GM19099 (cell line): ENCODE measurements around the gene CNTN5.

Experiments used
- POLR2A ChIP-seq: IDR thresholded peaks from 3 replicates; pipeline ENCODE4 v1.6.1; 2011; ENCODE audit warnings: low read depth; ENCODE audit not compliant: insufficient read length; ENCODE audit errors: extremely low read depth

CNTN5 gene

DNA sequence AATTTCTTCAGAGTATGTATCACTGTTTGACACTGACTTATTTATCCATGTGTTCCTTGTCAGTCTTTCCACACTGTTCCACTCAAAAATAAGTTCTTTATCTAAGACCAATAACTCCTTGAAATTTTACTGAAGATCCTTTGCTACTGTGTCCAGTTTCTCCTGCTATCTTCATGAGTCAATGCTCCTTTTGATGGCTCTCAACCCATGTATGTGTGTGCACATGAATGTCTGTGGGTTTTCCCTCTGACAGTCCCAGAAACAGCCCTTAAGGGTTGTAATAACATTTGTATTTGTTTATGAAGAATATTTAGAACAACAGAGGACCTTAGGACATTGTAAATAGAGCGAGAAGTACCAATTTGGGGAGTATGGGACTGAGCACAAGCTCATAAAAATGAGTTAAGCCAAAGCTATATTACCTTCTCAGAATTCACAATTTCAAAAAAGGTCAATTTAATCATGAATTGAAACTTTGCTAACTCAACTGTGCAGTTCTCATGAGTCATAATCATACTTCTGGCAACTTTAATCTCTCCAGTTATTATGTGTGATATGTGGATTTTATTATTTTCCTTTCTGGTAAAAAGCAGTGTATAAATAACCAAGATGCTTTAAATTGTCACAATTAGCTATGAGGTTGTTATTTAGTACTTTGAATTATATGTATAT lies 533.6 kb downstream of the CNTN5 start:
- no peak for TF ChIP-seq POLR2A

DNA sequence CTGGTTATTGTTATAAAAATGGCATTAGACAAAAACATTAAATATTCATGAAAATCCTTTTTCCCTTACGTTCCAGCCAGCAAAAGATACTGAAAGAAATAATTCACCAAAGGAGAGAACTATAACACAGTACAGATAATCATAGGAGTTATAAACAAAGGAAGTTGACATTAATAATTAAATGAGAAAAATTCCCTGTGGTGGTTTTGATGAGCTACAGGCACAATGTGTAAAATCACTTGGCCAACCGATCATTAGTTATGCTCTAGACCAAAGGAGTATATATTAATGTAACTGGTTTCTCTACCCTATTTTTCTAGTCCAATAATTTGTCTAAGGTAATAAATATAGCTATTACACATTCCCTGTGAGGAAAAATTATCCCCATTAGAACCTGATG lies 534.7 kb downstream of the CNTN5 start:
- no peak for TF ChIP-seq POLR2A

DNA sequence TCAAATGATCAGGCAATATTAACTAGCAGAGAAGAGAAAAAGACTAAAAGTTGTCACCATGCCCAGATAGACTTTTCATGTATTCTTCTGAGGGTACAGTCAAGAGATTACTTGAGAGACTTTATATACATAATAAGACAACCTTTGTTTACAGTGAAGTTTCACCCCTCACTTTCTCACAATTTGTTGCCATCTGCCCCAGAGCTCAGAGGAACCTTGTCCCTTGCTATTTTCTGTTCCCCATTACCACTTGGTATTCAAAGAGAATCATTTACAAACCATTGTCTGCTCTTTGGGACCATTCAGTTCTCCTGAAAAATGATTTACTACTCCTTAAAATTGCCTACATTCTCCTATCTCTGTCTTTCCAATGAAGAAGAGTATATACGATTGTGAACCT lies 544.6 kb downstream of the CNTN5 start:
- no peak for TF ChIP-seq POLR2A

DNA sequence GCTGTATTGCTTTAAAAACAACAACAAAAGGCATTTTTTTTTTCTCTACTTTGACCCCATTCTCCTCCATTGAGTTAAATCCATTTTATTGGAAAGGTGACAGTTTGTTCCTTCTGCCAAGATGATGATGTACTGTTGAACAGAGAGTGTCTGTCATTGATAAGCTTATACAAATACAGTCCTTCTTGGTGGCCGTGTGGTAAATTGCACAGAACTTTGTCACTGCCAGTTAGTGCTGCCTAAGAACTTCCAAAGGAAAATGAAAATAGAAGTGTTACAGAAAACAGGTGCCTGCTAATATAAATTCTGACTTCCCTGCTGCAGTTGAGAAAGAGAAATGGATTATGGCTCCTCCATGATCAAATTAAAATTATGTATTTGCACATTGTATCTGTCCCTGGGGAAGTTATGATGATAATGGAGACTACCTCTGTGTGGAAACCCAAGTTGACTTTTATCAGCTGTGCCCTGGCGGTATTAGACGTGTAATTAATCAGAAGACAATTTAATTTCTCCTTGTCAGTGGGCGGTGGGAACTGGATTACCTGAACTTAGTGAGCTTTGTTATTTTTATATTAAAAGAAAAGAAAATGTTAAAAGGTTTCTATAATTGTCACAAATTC lies 546.7 kb downstream of the CNTN5 start:
- no peak for TF ChIP-seq POLR2A

DNA sequence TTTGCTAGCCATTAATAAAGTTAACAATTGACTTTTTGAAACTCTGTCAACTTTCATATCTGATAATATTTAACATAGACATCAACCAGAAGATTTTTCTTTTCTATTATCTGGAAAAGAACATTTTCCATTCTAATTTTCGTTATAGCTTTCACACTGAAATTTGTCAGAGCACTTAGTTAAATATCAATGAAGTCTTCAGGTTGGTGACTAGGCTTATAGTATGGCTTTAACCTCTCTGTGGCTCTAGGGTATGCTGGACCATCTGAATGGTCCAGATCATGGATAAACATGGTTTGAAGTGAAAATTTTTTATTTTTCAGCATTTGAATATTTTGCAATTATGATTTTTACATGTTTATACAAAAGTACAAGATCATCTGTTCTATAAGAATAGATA lies 548.1 kb downstream of the CNTN5 start:
- no peak for TF ChIP-seq POLR2A

DNA sequence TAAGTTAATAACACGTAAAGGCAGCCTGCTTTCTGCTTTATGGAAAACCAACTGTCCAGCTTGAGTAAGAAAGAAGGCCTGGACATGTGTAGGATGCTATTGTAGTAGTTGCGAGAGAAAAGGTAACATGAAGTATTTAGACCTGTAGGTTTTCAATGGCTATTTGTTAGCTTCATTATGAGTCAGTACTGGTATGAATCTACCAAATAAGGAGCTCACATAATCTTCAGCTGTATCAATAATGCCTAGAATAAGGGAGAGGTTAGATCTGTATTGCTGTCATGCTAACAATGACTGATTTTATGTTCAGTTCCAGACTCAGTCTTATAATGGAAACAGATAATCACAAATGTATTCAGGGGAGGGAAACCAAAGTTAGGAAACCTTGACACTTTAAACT lies 550.3 kb downstream of the CNTN5 start:
- no peak for TF ChIP-seq POLR2A

DNA sequence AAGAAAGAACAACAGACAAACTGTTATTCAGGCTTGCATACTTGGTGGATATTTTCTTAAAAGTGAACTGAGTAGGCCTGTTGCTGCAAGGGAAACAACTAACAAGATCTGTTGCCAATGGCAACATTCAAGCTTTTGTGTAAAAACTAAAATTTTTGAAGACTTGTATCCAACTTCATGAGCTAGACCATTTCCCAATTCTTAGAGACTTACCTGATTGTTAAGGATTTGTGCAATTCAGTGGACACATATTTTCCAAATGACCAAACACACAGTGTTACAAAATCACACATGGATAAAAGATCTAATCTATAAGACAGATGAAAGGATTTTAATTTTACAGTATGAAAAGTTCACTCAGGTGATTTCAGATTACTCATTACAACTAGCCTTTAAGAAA lies 564.1 kb downstream of the CNTN5 start:
- no peak for TF ChIP-seq POLR2A

DNA sequence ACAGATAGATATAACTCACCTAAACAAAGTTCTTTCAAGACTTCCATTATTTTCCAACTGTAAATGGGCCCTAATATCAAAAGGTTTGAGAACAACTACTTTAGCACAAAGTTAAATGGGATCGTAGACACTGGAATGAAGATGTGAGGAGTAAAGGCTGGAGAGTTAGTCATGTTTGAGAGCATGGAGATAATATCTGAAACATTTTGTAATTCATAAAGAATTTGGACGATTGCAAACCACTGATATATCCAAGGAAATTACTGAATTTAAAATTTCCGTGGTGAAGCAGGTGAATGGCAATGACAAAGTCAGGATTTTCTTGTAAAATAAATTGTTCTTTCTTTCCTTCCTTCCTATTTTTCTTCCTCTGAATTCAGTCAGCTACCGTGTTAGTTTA lies 564.9 kb downstream of the CNTN5 start:
- TF ChIP-seq POLR2A = no peak

DNA sequence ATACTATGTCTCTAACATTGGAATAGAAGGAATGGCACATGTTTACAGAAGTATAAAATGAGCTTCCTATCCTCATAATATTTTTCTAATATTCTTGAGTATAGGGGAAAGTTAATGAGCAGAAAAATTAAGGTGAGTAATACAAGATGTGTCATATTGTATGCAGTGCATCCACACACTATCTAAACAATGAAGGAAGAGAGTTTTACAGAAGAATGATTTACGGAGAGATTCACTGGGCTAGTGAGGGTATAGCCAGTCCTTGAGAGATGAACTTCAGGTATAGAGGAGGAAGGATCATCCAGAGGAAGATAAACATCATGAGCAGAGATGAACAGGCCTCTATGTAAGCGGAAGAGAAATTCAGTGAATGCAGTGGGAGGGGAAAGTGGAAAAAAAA lies 569.0 kb downstream of the CNTN5 start:
- TF ChIP-seq POLR2A = no peak

DNA sequence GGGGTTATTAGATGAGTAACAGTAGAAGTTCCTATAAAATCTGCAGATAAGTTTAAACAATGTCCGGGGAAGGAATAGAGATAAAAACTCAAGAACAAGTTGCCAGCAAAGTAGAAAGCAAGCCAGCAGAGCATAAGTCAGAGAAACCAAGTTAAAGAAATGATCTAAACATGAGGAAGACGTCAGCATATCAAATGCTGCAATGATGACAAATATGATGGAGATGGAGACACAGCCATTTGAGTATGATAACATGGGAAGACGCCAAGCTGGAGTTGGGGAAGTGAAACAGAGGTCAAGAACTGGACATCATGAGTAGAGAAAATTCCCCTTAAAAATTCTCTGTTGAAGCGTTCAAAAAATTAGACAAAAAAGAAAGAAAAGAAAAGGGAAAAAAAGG lies 571.5 kb downstream of the CNTN5 start:
- TF ChIP-seq POLR2A = no peak

DNA sequence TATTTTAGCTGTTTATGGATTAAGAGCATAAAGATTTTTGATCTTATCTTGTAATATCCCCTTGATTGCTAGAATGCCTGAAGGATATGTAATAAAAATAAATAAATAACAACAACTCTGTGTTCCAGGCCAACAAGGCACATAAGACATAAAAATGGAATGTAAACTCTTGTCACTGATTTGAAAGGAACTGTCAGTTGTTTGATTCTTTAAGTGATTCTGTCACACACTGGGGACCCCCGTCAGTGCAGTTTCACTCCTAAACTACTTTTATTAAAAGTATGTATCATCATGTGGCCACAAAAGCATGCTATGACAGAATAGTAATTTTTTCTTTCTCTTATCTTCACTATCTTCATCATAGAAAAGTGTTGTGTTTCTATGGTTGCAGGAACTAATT lies 572.4 kb downstream of the CNTN5 start:
- no peak for TF ChIP-seq POLR2A

DNA sequence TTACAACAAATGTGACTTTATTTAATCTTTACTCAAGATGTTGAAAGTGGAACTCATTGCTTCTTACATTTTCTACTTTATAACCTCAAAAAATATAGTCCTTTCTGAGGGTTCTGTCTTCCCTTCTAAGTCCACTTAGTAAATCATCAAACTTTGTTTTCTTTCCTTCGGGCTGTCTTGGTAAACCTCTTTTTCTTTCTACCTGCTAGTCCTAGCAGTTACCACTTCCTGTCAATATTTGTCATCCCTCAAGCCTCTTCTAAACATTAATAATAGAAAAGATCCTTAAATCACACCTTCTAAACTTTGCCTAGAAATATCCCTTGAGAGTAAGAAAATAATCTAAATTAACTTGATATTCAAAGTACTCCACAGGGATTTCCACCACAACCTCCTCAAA lies 580.4 kb downstream of the CNTN5 start:
- no peak for TF ChIP-seq POLR2A

DNA sequence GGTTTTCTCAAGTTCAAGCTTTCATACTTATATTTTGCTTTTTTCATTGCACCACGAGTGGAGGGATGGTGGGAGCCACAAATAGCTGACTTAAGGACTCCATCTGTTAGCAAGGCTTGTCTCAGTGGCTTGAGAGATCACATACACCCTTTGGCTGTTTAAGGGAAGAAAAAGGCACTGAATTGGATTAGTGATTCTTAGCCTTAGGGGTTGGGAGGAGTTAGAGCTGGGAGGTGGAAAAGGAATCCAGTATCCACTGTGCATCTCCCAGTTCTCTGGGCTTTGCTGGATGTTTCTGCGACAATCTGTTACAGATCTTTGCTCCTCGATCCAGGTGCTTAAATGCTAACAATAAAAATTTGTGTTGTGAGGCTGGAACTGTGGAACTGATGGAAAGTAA lies 593.6 kb downstream of the CNTN5 start:
- no peak for TF ChIP-seq POLR2A

DNA sequence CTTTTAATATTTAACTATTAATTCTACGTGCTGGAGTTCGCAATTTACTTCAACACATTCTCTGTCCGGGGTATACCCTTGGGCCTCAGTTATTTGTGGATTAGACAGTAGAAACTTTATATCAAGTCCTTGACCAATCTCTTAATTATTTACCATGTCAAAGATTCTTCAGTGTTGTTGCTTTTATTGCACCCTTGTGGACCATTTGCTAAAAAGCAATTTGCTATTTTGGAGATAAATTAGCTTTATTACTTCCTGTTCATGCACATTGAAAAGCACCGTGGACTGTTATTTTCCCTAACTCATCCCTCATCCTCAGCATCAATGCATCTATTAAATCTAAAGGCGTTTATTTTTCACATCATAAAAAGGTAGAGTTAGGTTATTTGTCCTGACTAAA lies 609.9 kb downstream of the CNTN5 start:
- TF ChIP-seq POLR2A = no peak

DNA sequence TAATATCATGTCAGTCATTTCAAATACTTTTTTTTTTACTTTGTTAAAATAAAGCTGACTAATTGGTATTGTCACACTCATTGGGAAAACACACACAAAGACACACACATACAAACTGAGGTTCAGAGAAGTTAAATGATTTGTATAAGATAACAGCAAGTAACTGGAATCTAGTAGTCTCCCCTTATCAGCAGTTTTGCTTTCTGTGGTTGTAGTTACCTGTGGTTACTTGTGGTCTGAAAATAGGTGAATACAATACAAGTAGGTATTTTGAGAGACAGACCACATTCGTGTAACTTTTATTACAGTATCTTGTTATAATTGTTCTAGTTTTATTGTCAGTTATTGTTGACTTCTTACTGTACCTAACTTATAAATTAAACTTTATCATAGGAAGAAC lies 610.9 kb downstream of the CNTN5 start:
- no peak for TF ChIP-seq POLR2A

DNA sequence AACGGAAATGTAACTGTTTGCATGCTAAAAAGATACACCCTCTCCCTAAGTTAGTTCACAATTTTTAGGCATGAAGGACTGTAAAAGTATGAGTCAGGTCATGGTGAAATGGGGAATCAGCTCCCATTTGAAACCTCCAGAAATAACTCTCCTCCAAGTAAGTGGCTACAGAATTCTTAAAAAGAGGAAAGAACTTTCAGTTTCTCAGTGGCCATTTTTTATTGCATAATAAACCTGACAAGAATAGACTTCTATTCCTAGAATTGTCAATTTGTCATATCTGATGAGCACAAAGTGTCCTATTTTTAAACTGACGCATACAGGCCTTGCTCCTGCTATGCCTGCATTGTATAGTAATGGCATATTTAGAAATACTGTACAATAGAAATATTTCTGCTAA lies 612.2 kb downstream of the CNTN5 start:
- no peak for TF ChIP-seq POLR2A

DNA sequence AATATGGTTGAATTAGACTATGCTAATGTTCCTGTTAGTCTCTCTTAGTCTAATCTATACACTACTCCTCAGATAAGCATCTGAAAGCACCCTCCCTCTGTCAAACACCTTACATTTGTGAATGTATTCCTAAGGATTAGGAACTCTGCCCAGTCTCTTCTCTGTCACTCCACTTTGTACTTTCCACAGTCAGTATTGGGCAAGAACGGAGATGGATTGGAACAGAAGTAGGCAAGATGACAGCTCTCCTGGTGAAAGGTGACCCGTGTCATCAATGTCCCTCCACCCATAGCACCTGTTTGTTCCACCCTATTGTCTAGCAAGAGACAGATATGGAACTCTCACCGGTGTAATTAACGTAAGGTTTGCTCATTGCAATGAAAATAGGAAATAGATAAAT lies 613.8 kb downstream of the CNTN5 start:
- TF ChIP-seq POLR2A = no peak

DNA sequence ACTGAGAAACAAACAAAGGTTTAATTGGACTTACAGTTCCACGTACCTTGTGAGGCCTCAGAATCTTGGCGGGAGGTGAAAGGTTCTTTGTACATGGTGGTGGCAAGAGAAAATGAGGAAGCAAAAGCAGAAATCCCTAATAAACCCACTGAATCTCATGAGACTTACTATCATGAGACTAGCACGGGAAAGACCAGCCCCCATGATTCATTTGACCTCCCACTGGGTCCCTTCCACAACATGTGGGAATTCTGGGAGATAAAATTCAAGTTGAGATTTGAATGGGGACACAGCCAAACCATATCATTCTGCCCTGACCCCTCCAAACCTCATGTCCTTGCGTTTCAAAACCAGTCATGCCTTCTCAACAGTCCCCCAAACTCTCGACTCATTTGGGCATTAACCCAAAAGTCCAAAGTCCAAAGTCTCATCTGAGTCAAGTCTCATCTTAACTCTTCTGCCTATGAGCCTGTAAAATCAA lies 617.4 kb downstream of the CNTN5 start:
- TF ChIP-seq POLR2A = no peak

DNA sequence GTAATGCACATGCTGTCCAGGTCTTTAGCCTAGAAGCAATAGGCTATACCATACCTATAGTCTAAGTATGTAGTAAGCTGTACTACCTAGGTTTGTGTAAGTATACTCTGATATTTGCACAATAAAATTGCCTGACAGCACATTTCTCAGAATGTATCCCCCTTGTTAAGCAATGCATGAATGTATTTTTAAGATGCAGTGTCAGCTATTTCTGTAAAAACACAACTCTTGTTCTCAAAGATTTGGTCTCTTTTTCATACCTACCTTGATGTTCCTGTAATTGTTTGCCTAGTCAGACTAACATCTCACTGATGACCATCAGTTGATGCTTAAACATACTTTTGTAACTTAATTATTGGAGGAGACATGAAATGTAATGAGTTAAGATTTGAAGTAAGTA lies 619.9 kb downstream of the CNTN5 start:
- TF ChIP-seq POLR2A = no peak
